Stimulated activated CD4-positive, alpha-beta T cell treated with anti-CD3 and anti-CD28 coated beads, Interleukin-12 subunit alpha, Interleukin-12 subunit beta, amount 100 ng/mL, for 4 hours (primary cell): ENCODE measurements around the gene AMOTL1.

Experiments used
- DNase-seq: peaks from one replicate; pipeline ENCODE4 v3.0.0-alpha.2; 2020

AMOTL1 gene

GRCh38 chr11:94742665-94743064 is 25.5 kb upstream of the AMOTL1 start:
- no peak for DNase-seq

GRCh38 chr11:94746721-94747120 is 21.4 kb upstream of the AMOTL1 start:
- no peak for DNase-seq

GRCh38 chr11:94747146-94747545 is 21.0 kb upstream of the AMOTL1 start:
- DNase-seq: no peak

- no peak for DNase-seq
These were observed 20.5 kb upstream of the AMOTL1 start for GRCh38 chr11:94747601-94748041.

- no peak for DNase-seq
These were observed 18.8 kb upstream of the AMOTL1 start for GRCh38 chr11:94749369-94749768.

- DNase-seq: no peak
These were observed 17.6 kb upstream of the AMOTL1 start for GRCh38 chr11:94750319-94751217.

- DNase-seq: no peak
These were observed 16.9 kb upstream of the AMOTL1 start for GRCh38 chr11:94751218-94751609.

- no peak for DNase-seq
These were observed 16.4 kb upstream of the AMOTL1 start for GRCh38 chr11:94751786-94752185.

- no peak for DNase-seq
These were observed 14.5 kb upstream of the AMOTL1 start for GRCh38 chr11:94753630-94754029.

- no peak for DNase-seq
These were observed 13.8 kb upstream of the AMOTL1 start for GRCh38 chr11:94754335-94754734.

- no peak for DNase-seq
These were observed 13.3 kb upstream of the AMOTL1 start for GRCh38 chr11:94754819-94755218.

GRCh38 chr11:94755494-94755893 is 12.7 kb upstream of the AMOTL1 start:
- DNase-seq: no peak

- DNase-seq: no peak
These were observed 11.0 kb upstream of the AMOTL1 start for GRCh38 chr11:94757037-94757735.

- DNase-seq: no peak
These were observed 9.5 kb upstream of the AMOTL1 start for GRCh38 chr11:94758666-94759065.

- DNase-seq: no peak
These were observed 8.6 kb upstream of the AMOTL1 start for GRCh38 chr11:94759522-94759921.

GRCh38 chr11:94760296-94760695 is 7.9 kb upstream of the AMOTL1 start:
- no peak for DNase-seq

- DNase-seq: no peak
These were observed 5.9 kb upstream of the AMOTL1 start for GRCh38 chr11:94762208-94762607.

- DNase-seq: no peak
These were observed 5.2 kb upstream of the AMOTL1 start for GRCh38 chr11:94762995-94763394.

GRCh38 chr11:94766713-94767206 is 1.4 kb upstream of the AMOTL1 start:
- no peak for DNase-seq

- DNase-seq: no peak
These were observed 865 bp upstream of the AMOTL1 start for GRCh38 chr11:94767291-94767690.

- DNase-seq: no peak
These were observed 716 bp downstream of the AMOTL1 start for GRCh38 chr11:94768602-94769541.

GRCh38 chr11:94769880-94770279 is 1.7 kb downstream of the AMOTL1 start:
- DNase-seq: no peak
